GM21717 (cell line): ENCODE results near the gene PDE6D.
"Not testable (repeated sequence)": the region's sequence is repeated elsewhere in the genome, so short reads cannot be mapped to it uniquely, and the experiment has no call there.

Source experiments
- ATAC-seq: cut with Tn5 transposase; IDR thresholded peaks from one replicate; pipeline ENCODE4 v1.9.1; 2021; ENCODE audit warnings: mild to moderate bottlenecking, moderate library complexity; ENCODE audit not compliant: unreplicated experiment

PDE6D gene

GRCh38 chr2:231780123-231780908, 766 bp downstream of the PDE6D start:
- peak; percentile 16 for ATAC-seq

GRCh38 chr2:231769170-231770136, 11.6 kb downstream of the PDE6D start:
- peak; percentile 59 for ATAC-seq

GRCh38 chr2:231765496-231765929, 15.6 kb downstream of the PDE6D start:
- no peak for ATAC-seq

GRCh38 chr2:231764760-231765159, 16.3 kb downstream of the PDE6D start:
- no peak for ATAC-seq

GRCh38 chr2:231764124-231764523, 17.0 kb downstream of the PDE6D start:
- ATAC-seq = no peak

- no peak for ATAC-seq
Observed at GRCh38 chr2:231761735-231762134, 19.3 kb downstream of the PDE6D start.

- no peak for ATAC-seq
Observed at GRCh38 chr2:231752061-231752460, 29.0 kb downstream of the PDE6D start.

- ATAC-seq = no peak
Observed at GRCh38 chr2:231751042-231751815, 29.9 kb downstream of the PDE6D start.

- not testable (repeated sequence) for ATAC-seq
Observed at GRCh38 chr2:231749016-231749415, 32.1 kb downstream of the PDE6D start.

- ATAC-seq = not testable (repeated sequence)
Observed at GRCh38 chr2:231748153-231748896, 32.8 kb downstream of the PDE6D start.

GRCh38 chr2:231745303-231746038, 35.6 kb downstream of the PDE6D start:
- ATAC-seq = no peak

GRCh38 chr2:231743376-231744116, 37.5 kb downstream of the PDE6D start:
- no peak for ATAC-seq

- ATAC-seq = no peak
Observed at GRCh38 chr2:231737761-231738160, 43.3 kb downstream of the PDE6D start.

GRCh38 chr2:231732604-231733003, 48.5 kb downstream of the PDE6D start:
- ATAC-seq = no peak

- ATAC-seq = no peak
Observed at GRCh38 chr2:231727621-231728020, 53.5 kb downstream of the PDE6D start.

GRCh38 chr2:231726276-231726675, 54.8 kb downstream of the PDE6D start:
- ATAC-seq = no peak

GRCh38 chr2:231725476-231725875, 55.6 kb downstream of the PDE6D start:
- ATAC-seq = no peak

- no peak for ATAC-seq
Observed at GRCh38 chr2:231722721-231723307, 58.3 kb downstream of the PDE6D start.
